Naive thymus-derived CD4-positive, alpha-beta T cell (primary cell): ENCODE measurements around the gene PRDM2. TPM values are rescaled to one million over a fixed set of nuclear protein-coding genes. Genes with fewer than 3 reads are reported as not detected.
A peak's percentile ranks its signal among the peaks of the same experiment; 100 is the strongest.

Source experiments
- ATAC-seq: fragments of 150-1000 bp; cut with Tn5 transposase; 2 replicates; pipeline ENCODE4 v1.10.0; 2021; ENCODE audit warnings: mild to moderate bottlenecking, moderate library complexity
- CTCF ChIA-PET: fragments of 350-600 bp; sonication (Branson Sonifier 250); formaldehyde crosslinking; loops from one replicate; lab custom pipeline; 2021; ENCODE audit warnings: antibody characterized with exemption; lab: Charles Lee
- POLR2A ChIA-PET: fragments of 350-600 bp; sonication (Branson Sonifier 250); formaldehyde crosslinking; loops from one replicate; lab custom pipeline; 2021; ENCODE audit warnings: antibody characterized with exemption, inconsistent platforms; lab: Charles Lee
- DNase-seq, 9 donors: peaks; one replicate each; pipeline versions ENCODE4 v3.0.0 to v3.0.0-alpha.2; 2020 to 2022; ENCODE audit warnings: mixed read lengths in 1 of 9
- H3K27ac ChIP-seq: one replicate; pipeline ENCODE4 v1.7.0; 2013; ENCODE audit warnings: mild to moderate bottlenecking, low read depth, low read length, moderate library complexity
- H3K27me3 ChIP-seq, 2 donors: one replicate each; pipeline ENCODE4 v1.7.0; 2013; ENCODE audit warnings: low read length in 2 of 2, mild to moderate bottlenecking in 2 of 2, moderate library complexity in 2 of 2; ENCODE audit not compliant: control insufficient read depth in 2 of 2, insufficient read depth in 2 of 2
- H3K36me3 ChIP-seq, 3 experiments: 1 replicate in 2 of 3; 2 replicates in 1 of 3; pipeline ENCODE4 v1.7.0; 2013; ENCODE audit warnings: low read length in 3 of 3, mild to moderate bottlenecking in 3 of 3, moderate library complexity in 1 of 3; ENCODE audit not compliant: insufficient read depth in 3 of 3, control insufficient read depth in 2 of 3
- H3K4me1 ChIP-seq, 2 donors: one replicate each; pipeline ENCODE4 v1.7.0; 2013; ENCODE audit warnings: low read length in 2 of 2, mild to moderate bottlenecking in 2 of 2, moderate library complexity in 1 of 2; ENCODE audit not compliant: control insufficient read depth in 2 of 2, insufficient read depth in 2 of 2
- H3K4me3 ChIP-seq: 2 replicates; pipeline ENCODE4 v1.7.0; 2013; ENCODE audit warnings: mild to moderate bottlenecking, low read length
- H3K9me3 ChIP-seq, 3 experiments: 1 replicate in 2 of 3; 2 replicates in 1 of 3; pipeline ENCODE4 v1.7.0; 2013; ENCODE audit warnings: low read length in 3 of 3; ENCODE audit not compliant: control insufficient read depth in 2 of 3
- H3K27ac Mint-ChIP-seq, 9 donors: one replicate each; pipeline ENCODE4 v1.8.0; 2020 to 2022; ENCODE audit warnings: mixed read lengths in 9 of 9, mild to moderate bottlenecking in 8 of 9, moderate library complexity in 5 of 9, inconsistent platforms in 2 of 9
- H3K27me3 Mint-ChIP-seq, 5 donors: one replicate each; pipeline ENCODE4 v1.8.0; 2021 to 2022; ENCODE audit warnings: mixed read lengths in 5 of 5, mild to moderate bottlenecking in 1 of 5
- H3K36me3 Mint-ChIP-seq, 5 donors: one replicate each; pipeline ENCODE4 v1.8.0; 2020 to 2022; ENCODE audit warnings: mixed read lengths in 5 of 5, mild to moderate bottlenecking in 3 of 5, inconsistent platforms in 1 of 5
- H3K4me1 Mint-ChIP-seq, 7 donors: one replicate each; pipeline ENCODE4 v1.8.0; 2020 to 2022; ENCODE audit warnings: mixed read lengths in 7 of 7, mild to moderate bottlenecking in 3 of 7, inconsistent platforms in 1 of 7
- H3K4me3 Mint-ChIP-seq, 10 donors: one replicate each; pipeline ENCODE4 v1.8.0; 2020 to 2022; ENCODE audit warnings: mild to moderate bottlenecking in 10 of 10, mixed read lengths in 10 of 10, moderate library complexity in 6 of 10, inconsistent platforms in 2 of 10
- H3K9me3 Mint-ChIP-seq, 11 donors: one replicate each; pipeline ENCODE4 v1.8.0; 2020 to 2022; ENCODE audit warnings: mixed read lengths in 11 of 11, mild to moderate bottlenecking in 4 of 11, inconsistent platforms in 1 of 11, moderate library complexity in 1 of 11
- intact Hi-C, 2 donors: fragments of 100-400 bp; cut with micrococcal nuclease; formaldehyde crosslinking; loops; one replicate each; pipeline ENCODE4 v1.15.1; 2023
- polyA plus RNA-seq, 2 donors: library from polyadenylated mRNA; unstranded; fragments of 300-500 nt; fragmentation: Illumina TruSeq; gene quantifications; one replicate each; pipeline ENCODE4 v1.2.3, GENCODE V29; 2021
- total RNA-seq, 6 experiments: library from RNA in 5 of 6; stranded (reverse) in 5 of 6; gene quantifications; 1 replicate in 5 of 6; 2 replicates in 1 of 6; pipeline ENCODE4 v1.2.3 and lab custom pipeline; 2021 to 2026

Gene PRDM2
- total and polyA plus RNA-seq, 7 experiments from 2014 or later = 16.3 to 142 (median 114) TPM

DNA sequence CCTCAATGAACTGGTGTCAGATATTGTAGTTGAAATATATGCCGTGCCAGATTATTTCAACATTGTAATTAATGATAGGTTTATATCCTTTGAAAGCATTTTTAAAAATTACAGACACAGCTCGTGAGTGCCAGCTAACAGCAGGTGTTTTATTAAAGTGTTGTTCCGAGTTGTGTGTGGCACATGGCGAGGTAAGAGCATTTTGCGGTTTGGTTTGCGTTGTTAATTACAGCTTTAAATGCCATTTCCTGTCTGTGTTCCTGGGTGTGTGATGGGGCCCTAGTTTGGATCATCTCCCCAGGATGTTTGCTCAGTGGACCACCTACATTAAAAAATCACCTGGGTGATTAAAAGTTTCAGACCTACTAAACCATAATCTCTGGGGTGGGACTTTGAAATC, 97.4 kb downstream of the PRDM2 start:
- POLR2A ChIA-PET = no interaction called here
- intact Hi-C loops = no loop called here
- Mint-ChIP-seq H3K36me3 (peaks cover 5 to 34% (median 18%) of the 10 kb centered on the region in 5 donors), H3K27ac (peak overlapping the region in 3 of 9 donors; percentile 12 to 48 (median 31)), H3K9me3 (no peaks in the 10 kb centered on the region), H3K4me3 (no peak overlapping the region), H3K4me1 (peaks cover 11 to 63% (median 48%) of the 10 kb centered on the region in 7 donors), H3K27me3 (no peaks in the 10 kb centered on the region)
- Histone ChIP-seq H3K36me3 (peaks cover 0 to 28% (median 0%) of the 10 kb centered on the region in 3 experiments), H3K4me3 (no peak overlapping the region), H3K27ac (no peak overlapping the region), H3K4me1 (peaks cover 0 to 3% of the 10 kb centered on the region in 2 donors), H3K9me3 (no peaks in the 10 kb centered on the region), H3K27me3 (no peaks in the 10 kb centered on the region)
- CTCF ChIA-PET = no interaction called here
- DNase-seq (no peak), ATAC-seq (no peak)

DNA sequence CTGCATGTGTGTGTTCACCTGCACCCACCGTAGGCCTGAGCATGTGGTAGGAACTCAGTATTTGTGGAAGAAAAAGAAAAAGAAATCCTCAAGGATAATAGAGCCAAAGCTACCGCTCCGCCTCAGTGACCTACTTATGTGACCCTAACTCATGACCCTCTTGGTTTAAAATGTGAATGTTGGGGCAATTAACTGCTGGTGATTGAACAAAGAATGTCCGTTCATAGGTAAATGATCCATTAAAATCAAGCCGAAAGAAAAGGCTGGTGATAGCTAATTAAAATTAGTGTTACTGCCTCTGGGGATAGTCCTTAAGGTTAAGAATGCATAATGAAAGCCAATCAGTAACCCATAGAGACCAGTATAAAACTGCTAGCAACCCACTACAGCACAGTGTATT, 98.1 kb downstream of the PRDM2 start:
- Histone ChIP-seq H3K9me3 (no peaks in the 10 kb centered on the region), H3K36me3 (peaks cover 0 to 21% (median 0%) of the 10 kb centered on the region in 3 experiments), H3K4me3 (no peak overlapping the region), H3K27me3 (no peaks in the 10 kb centered on the region), H3K27ac (no peak overlapping the region), H3K4me1 (peaks cover 0 to 3% of the 10 kb centered on the region in 2 donors)
- no peak for DNase-seq
- CTCF ChIA-PET = no interaction called here
- peaks cover 5 to 30% (median 13%) of the 10 kb centered on the region in 5 donors for H3K36me3 Mint-ChIP-seq
- no peaks in the 10 kb centered on the region for H3K9me3 Mint-ChIP-seq
- peak overlapping the region in 5 of 9 donors; percentile 12 to 52 (median 43) for H3K27ac Mint-ChIP-seq
- intact Hi-C loops = no loop called here
- no peak for ATAC-seq
- no peak overlapping the region for H3K4me3 Mint-ChIP-seq
- H3K4me1 Mint-ChIP-seq = peaks cover 13 to 61% (median 49%) of the 10 kb centered on the region in 7 donors
- H3K27me3 Mint-ChIP-seq = no peaks in the 10 kb centered on the region
- POLR2A ChIA-PET = no interaction called here

GRCh38 chr1:13799502-13800283, 99.7 kb downstream of the PRDM2 start:
- H3K4me1 ChIP-seq = peaks cover 0 to 3% of the 10 kb centered on the region in 2 donors
- H3K9me3 Mint-ChIP-seq = no peaks in the 10 kb centered on the region
- peak overlapping the region in 3 of 9 donors; percentile 0 to 57 (median 32) for H3K27ac Mint-ChIP-seq
- POLR2A ChIA-PET = no interaction called here
- DNase-seq = no peak
- H3K36me3 Mint-ChIP-seq = peaks cover 1 to 29% (median 13%) of the 10 kb centered on the region in 5 donors
- intact Hi-C loops = no loop called here
- CTCF ChIA-PET = no interaction called here
- no peak overlapping the region for H3K27ac ChIP-seq
- no peak overlapping the region for H3K4me3 Mint-ChIP-seq
- H3K9me3 ChIP-seq = no peaks in the 10 kb centered on the region
- no peaks in the 10 kb centered on the region for H3K27me3 Mint-ChIP-seq
- H3K36me3 ChIP-seq = peaks cover 0 to 21% (median 0%) of the 10 kb centered on the region in 3 experiments
- peaks cover 10 to 51% (median 41%) of the 10 kb centered on the region in 7 donors for H3K4me1 Mint-ChIP-seq
- no peak for ATAC-seq
- H3K27me3 ChIP-seq = no peaks in the 10 kb centered on the region
- no peak overlapping the region for H3K4me3 ChIP-seq

DNA sequence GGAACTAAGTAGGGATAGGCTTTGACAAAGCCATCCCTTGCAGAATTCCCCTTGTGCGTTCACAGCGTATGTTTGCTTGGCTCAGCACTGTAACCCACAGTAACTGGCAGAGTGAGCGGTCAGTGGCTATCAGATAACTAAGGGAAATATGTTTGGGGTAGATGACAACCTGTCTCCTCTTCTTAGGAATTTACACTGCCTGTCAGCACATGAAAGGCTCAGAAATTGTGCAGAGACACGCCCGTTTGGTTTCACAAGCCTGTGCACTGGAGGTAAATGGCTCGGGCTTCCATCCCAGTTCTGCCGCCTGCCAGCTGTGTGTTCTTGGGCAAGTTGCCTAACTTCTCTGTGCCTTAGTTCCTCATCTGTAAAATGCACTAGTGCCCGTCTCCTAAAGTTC, 101.2 kb downstream of the PRDM2 start:
- CTCF ChIA-PET = no interaction called here

GRCh38 chr1:13801655-13802486, 101.9 kb downstream of the PRDM2 start:
- intact Hi-C loops = no loop called here
- Mint-ChIP-seq H3K4me1 (peaks cover 8 to 39% (median 36%) of the 10 kb centered on the region in 7 donors), H3K27me3 (no peaks in the 10 kb centered on the region)

More for the DNA sequence above, 101.2 kb downstream of the PRDM2 start:
- Mint-ChIP-seq H3K9me3 (no peaks in the 10 kb centered on the region), H3K27me3 (no peaks in the 10 kb centered on the region), H3K36me3 (peaks cover 0 to 19% (median 6%) of the 10 kb centered on the region in 5 donors), H3K4me1 (peaks cover 8 to 38% (median 32%) of the 10 kb centered on the region in 7 donors), H3K4me3 (no peak overlapping the region), H3K27ac (no peak overlapping the region)
- no peak for DNase-seq
- H3K9me3 ChIP-seq = no peaks in the 10 kb centered on the region
- peaks cover 0 to 3% of the 10 kb centered on the region in 2 donors for H3K4me1 ChIP-seq
- POLR2A ChIA-PET = no interaction called here
- H3K4me3 ChIP-seq = no peak overlapping the region
- intact Hi-C loops = no loop called here
- no peak overlapping the region for H3K27ac ChIP-seq
- peaks cover 0 to 16% (median 0%) of the 10 kb centered on the region in 3 experiments for H3K36me3 ChIP-seq
- no peaks in the 10 kb centered on the region for H3K27me3 ChIP-seq
- ATAC-seq = no peak

DNA sequence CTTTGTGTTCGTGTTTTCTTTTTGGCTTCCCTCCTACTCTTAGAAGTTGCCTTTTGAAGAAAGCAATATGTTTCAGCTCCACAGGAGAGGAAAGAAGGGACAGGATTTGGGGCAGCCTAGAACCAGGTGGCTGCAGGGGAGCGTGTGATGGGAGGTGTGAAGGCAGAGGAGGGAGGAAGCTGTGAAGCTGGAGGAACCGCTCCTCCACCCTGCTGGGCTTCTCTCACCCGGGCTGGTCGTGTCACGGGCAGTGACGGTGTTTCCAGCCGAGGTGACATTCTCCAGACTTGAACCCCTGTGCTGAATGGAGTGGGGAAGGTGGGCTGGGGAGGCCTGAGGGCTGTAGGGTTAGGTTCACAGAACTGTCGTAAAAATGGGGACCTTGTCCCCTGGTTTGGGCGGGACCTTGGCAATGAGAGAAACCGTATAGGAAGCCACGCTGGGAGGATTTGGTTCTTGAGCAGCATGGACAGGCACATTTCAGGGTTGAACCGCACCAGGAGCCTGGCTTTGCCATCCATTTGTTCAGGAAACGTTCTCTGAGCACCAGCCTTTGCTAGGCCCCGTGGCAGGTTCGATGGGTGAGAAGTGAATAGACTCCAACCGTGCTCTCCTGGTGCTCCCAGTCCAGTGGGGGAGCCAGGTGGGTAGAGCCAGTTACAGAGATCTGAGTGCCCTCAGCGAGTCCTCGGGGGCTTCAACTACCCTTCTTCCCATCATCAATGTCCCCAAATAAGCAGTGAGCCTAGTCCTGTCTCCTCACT, 103.0 kb downstream of the PRDM2 start:
- no peak for DNase-seq
- H3K9me3 Mint-ChIP-seq = peaks cover 0 to 1% (median 0%) of the 10 kb centered on the region in 11 donors
- no peak overlapping the region for H3K4me3 Mint-ChIP-seq
- ChIA-PET CTCF (no interaction called here), POLR2A (no interaction called here)
- H3K27ac Mint-ChIP-seq = peak overlapping the region in 3 of 9 donors; percentile 38 to 70 (median 40)
- H3K27me3 Mint-ChIP-seq = no peaks in the 10 kb centered on the region
- H3K4me1 Mint-ChIP-seq = peaks cover 10 to 37% (median 30%) of the 10 kb centered on the region in 7 donors
- Histone ChIP-seq H3K27ac (no peak overlapping the region), H3K4me3 (no peak overlapping the region), H3K36me3 (peaks cover 0 to 11% (median 0%) of the 10 kb centered on the region in 3 experiments), H3K4me1 (no peaks in the 10 kb centered on the region), H3K9me3 (no peaks in the 10 kb centered on the region), H3K27me3 (no peaks in the 10 kb centered on the region)
- intact Hi-C loops = no loop called here
- peaks cover 0 to 18% (median 4%) of the 10 kb centered on the region in 5 donors for H3K36me3 Mint-ChIP-seq
- ATAC-seq = no peak

More at GRCh38 chr1:13801655-13802486, 101.9 kb downstream of the PRDM2 start:
- Mint-ChIP-seq H3K4me3 (no peak overlapping the region), H3K27ac (peak overlapping the region in 2 of 9 donors; percentile 38 to 57), H3K36me3 (peaks cover 0 to 20% (median 6%) of the 10 kb centered on the region in 5 donors), H3K9me3 (peaks cover 0 to 1% (median 0%) of the 10 kb centered on the region in 11 donors)
- ChIA-PET POLR2A (no interaction called here), CTCF (no interaction called here)
- H3K27ac ChIP-seq = no peak overlapping the region
- H3K4me1 ChIP-seq = peaks cover 0 to 3% of the 10 kb centered on the region in 2 donors
- H3K4me3 ChIP-seq = no peak overlapping the region
- DNase-seq = no peak
- H3K27me3 ChIP-seq = no peaks in the 10 kb centered on the region
- ATAC-seq = no peak
- no peaks in the 10 kb centered on the region for H3K9me3 ChIP-seq
- peaks cover 0 to 11% (median 0%) of the 10 kb centered on the region in 3 experiments for H3K36me3 ChIP-seq
